Stomach (tissue), 9 donors: Measurements from ENCODE around the gene DYNC1I1. TPM values are rescaled to one million over a fixed set of nuclear protein-coding genes. Genes with fewer than 3 reads are reported as not detected.

Source experiments
- DNase-seq, 2 donors: peaks; one replicate each; pipeline versions ENCODE4 v3.0.0 to v3.0.0-alpha.2; 2013 to 2019
- H3K27ac ChIP-seq, 5 donors: fragments of 200-600 bp in 4 of 5; sonication (generic) in 4 of 5; one replicate each; pipeline ENCODE4 v1.5.1; 2013 to 2019; ENCODE audit warnings: mild to moderate bottlenecking in 1 of 5, moderate library complexity in 1 of 5
- H3K27me3 ChIP-seq, 3 donors: fragments of 200-600 bp; sonication (generic); one replicate each; pipeline ENCODE4 v1.5.1; 2017 to 2019; ENCODE audit warnings: mixed run types in 1 of 3
- H3K36me3 ChIP-seq, 4 donors: fragments of 200-600 bp; sonication (generic); 1 replicate in 3 of 4; 2 replicates in 1 of 4; pipeline ENCODE4 v1.5.1; 2016 to 2019
- H3K4me1 ChIP-seq, 4 donors: fragments of 200-600 bp; sonication (generic); one replicate each; pipeline ENCODE4 v1.5.1; 2016 to 2019
- H3K4me3 ChIP-seq, 4 donors: fragments of 200-600 bp; sonication (generic) in 3 of 4; one replicate each; pipeline ENCODE4 v1.5.1; 2016 to 2019; ENCODE audit warnings: mild to moderate bottlenecking in 1 of 4
- H3K9me3 ChIP-seq, 4 donors: fragments of 200-600 bp; sonication (generic); one replicate each; pipeline ENCODE4 v1.5.1; 2016 to 2019
- CTCF ChIP-seq, 7 experiments: fragments of 450-650 bp in 4 of 7; fragments of 200-600 bp in 3 of 7; sonication (generic) in 3 of 7; IDR thresholded peaks; one replicate each; pipeline ENCODE4 v1.5.1; 2016 to 2019; ENCODE audit warnings: antibody characterized with exemption in 7 of 7, control low read depth in 2 of 7, mild to moderate bottlenecking in 1 of 7
- EP300 ChIP-seq: sonication (generic); formaldehyde crosslinking; IDR thresholded peaks from one replicate; pipeline ENCODE4 v1.6.1; 2017; ENCODE audit warnings: antibody characterized with exemption
- POLR2A ChIP-seq, 4 donors: fragments of 450-650 bp; IDR thresholded peaks; one replicate each; pipeline ENCODE4 v1.6.1; 2016; ENCODE audit warnings: antibody characterized with exemption in 4 of 4, control low read depth in 2 of 4, mild to moderate bottlenecking in 1 of 4, moderate library complexity in 1 of 4
- POLR2AphosphoS5 ChIP-seq, 3 donors: sonication (generic); formaldehyde crosslinking; IDR thresholded peaks; one replicate each; pipeline ENCODE4 v1.6.1; 2016; ENCODE audit warnings: antibody characterized with exemption in 3 of 3
- WGBS, 5 donors: extraction: QIAGEN DNeasy Blood & Tissue Kit in 3 of 5; methylation state at CpG; one replicate each; pipeline versions ENCODE4 v1.1.5 to v1.1.7; 2013 to 2018; 5-methylcytosine and 5-hydroxymethylcytosine counted together
- intact Hi-C: fragments of 100-400 bp; cut with DNase I; formaldehyde crosslinking; loops from one replicate; pipeline ENCODE4 v1.15.1; 2023; ENCODE audit warnings: low total_unique reads
- polyA plus RNA-seq, 3 donors: library from polyadenylated mRNA; stranded (reverse); fragments of 200-250 nt; gene quantifications; one replicate each; pipeline ENCODE4 v1.2.3, GENCODE V29; 2013
- total RNA-seq, 5 donors: library from RNA; depleted of rRNA; stranded (reverse); fragments of >200 nt; gene quantifications; one replicate each; pipeline versions ENCODE4 v1.1.0 to v1.2.3, GENCODE V29; 2014 to 2016
- donor health status: healthy with polysubstance abuse.
- donor health status: Bipolar disorder and iron deficiency.
- donor health status: healthy.

Gene DYNC1I1
- total and polyA plus RNA-seq, 8 donors = 0.93 to 69.4 (median 5.3) TPM

GRCh38 chr7:96088579-96088978, 316.2 kb downstream of the DYNC1I1 start:
- 21 to 48% (median 35%) methylated on average over 5 of the region's 5 CpGs for WGBS, 5 donors
- Histone ChIP-seq H3K27ac (no peak overlapping the region), H3K4me3 (no peak overlapping the region), H3K4me1 (peaks cover 0 to 8% (median 4%) of the 10 kb centered on the region in 4 donors), H3K36me3 (no peaks in the 10 kb centered on the region), H3K9me3 (no peaks in the 10 kb centered on the region), H3K27me3 (no peaks in the 10 kb centered on the region)
- DNase-seq = peak in 1 of 2 donors; percentile 51
- intact Hi-C loops = no loop called here
- TF ChIP-seq POLR2A (IDR thresholded peaks at IDR 0.05) (no peak), CTCF (IDR thresholded peaks at IDR 0.05) (no peak), EP300 (no peak), POLR2AphosphoS5 (IDR thresholded peaks at IDR 0.05) (peak in 1 of 3 donors; percentile 23)

DNA sequence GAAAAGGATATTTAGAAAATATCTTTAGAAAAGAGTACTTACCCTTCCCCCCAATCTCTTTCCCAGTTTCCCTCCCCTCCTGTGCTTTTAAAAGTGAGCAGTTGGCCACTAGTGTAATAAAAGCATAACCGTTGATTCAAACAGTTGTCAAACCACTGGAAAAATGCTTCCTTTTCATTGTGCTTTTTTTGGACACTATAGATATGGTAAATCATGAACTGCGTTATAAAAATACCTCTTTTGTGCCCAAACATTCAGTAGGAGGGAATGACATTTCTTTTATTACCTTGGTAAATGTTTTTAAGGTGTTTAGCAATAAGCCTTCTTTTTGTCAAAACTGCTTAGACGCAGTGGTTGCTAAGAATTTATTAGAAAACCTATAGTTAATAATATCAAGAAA, 317.2 kb downstream of the DYNC1I1 start:
- no peak for TF ChIP-seq POLR2AphosphoS5 (IDR thresholded peaks at IDR 0.05)
- no peak for TF ChIP-seq POLR2A (IDR thresholded peaks at IDR 0.05)
- TF ChIP-seq CTCF (IDR thresholded peaks at IDR 0.05) = no peak
- TF ChIP-seq EP300 = no peak
- WGBS, 5 donors = 66 to 75% (median 70%) methylated on average over 3 of the region's 3 CpGs
- Histone ChIP-seq H3K9me3 (no peaks in the 10 kb centered on the region), H3K27ac (no peak overlapping the region), H3K4me3 (no peak overlapping the region), H3K4me1 (peaks cover 0 to 8% (median 4%) of the 10 kb centered on the region in 4 donors), H3K27me3 (no peaks in the 10 kb centered on the region), H3K36me3 (no peaks in the 10 kb centered on the region)
- DNase-seq = no peak
- intact Hi-C loops = no loop called here

DNA sequence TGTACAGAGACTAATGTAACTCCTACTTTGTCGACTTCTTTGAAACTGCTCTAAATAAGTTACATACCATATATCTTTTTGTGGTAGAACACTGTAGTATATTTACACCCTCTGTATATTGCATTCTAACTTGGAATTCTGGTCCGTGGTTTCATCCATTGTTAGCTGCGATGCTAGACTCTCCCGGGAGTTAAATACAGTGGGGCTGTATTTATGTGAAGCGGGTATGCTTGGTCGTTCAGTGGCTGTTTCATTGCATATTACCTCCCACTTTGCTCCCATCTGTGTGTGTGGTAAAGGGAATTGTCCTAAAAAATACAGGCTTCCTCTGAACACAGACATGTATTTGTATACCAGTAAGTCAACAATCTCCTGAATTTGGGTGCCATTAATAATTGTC, 318.4 kb downstream of the DYNC1I1 start:
- Histone ChIP-seq H3K36me3 (no peaks in the 10 kb centered on the region), H3K27me3 (no peaks in the 10 kb centered on the region), H3K27ac (no peak overlapping the region), H3K4me1 (peaks cover 0 to under 1% (median 0%) of the 10 kb centered on the region in 4 donors), H3K9me3 (no peaks in the 10 kb centered on the region), H3K4me3 (no peak overlapping the region)
- WGBS, 5 donors = 84 to 89% (median 86%) methylated on average over 6 of the region's 6 CpGs
- TF ChIP-seq POLR2AphosphoS5 (IDR thresholded peaks at IDR 0.05) (no peak), EP300 (no peak), POLR2A (IDR thresholded peaks at IDR 0.05) (no peak), CTCF (IDR thresholded peaks at IDR 0.05) (no peak)
- no peak for DNase-seq
- intact Hi-C loops = no loop called here

DNA sequence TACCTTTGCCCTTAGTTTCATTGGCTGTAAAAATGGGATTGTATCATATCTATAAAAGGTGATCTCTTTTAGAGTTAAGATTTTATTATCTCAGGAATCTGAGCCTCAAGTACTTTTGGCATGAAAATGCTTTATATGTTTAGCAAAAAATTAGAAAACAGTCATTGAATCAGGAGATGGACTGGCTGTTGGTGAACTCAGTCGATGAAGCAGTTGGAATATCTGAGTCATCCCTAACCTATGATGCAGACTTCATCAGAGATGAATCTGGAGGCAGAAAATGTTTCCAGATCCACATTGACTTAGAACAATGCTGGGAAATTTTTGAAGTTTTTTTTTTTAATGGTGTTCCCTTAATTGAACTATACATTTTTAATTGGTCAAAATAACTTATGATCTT, 321.1 kb downstream of the DYNC1I1 start:
- Histone ChIP-seq H3K4me1 (no peaks in the 10 kb centered on the region), H3K4me3 (no peak overlapping the region), H3K27me3 (no peaks in the 10 kb centered on the region), H3K36me3 (no peaks in the 10 kb centered on the region), H3K9me3 (no peaks in the 10 kb centered on the region), H3K27ac (no peak overlapping the region)
- 44 to 74% (median 68%) methylated on average over 1 of the region's 1 CpG for WGBS, 5 donors
- peak in 1 of 2 donors; percentile 27 for DNase-seq
- intact Hi-C loops = no loop called here
- TF ChIP-seq EP300 (no peak), CTCF (IDR thresholded peaks at IDR 0.05) (no peak), POLR2A (IDR thresholded peaks at IDR 0.05) (no peak), POLR2AphosphoS5 (IDR thresholded peaks at IDR 0.05) (no peak)
